ENCODE data around the gene MYMX.

DNA sequence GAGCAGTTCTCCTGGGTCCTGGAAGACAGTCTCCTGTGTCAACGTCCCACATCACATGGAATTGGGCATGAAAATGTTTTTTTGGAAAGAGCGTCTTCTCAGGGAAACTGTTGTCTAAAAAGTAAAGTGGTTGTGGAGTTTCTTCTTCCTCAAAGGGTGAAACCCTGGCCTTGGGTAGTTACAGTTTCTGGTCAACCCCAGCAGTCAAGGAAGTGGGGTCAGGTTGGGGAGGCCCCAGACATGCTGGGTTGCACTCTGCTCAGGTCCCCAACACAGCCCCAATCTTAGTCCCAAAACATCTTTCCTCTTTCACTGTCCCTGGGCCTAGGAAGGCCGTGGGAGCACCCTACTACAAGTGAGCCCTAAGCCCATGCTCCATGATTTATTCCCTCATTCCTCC, 49.6 kb downstream of the MYMX start:
- TF ChIP-seq POLR2A (IDR thresholded peaks at IDR 0.05; ENCODE audit: low read length) = no peak
- no peak for TF ChIP-seq GATA1 (IDR thresholded peaks at IDR 0.05; ENCODE audit: low read depth, low read length)
